Astrocyte of the spinal cord (primary cell): Measurements from ENCODE around the gene GOLGA1.

Experiments used
- DNase-seq: peaks from one replicate; pipeline ENCODE4 v3.0.0; 2011; ENCODE audit warnings: low read depth, low spot score
- H3K4me3 ChIP-seq: 2 replicates; pipeline ENCODE4 v1.5.1; 2011; ENCODE audit warnings: low read depth, mild to moderate bottlenecking, low read length, moderate library complexity
- in situ Hi-C: cut with HindIII; loops from 2 replicates; pipeline ENCODE4 v1.10.0; 2017; ENCODE audit warnings: low sequenced_read_pairs
- TF ChIP-seq, protein P1 (sequence below): IDR thresholded peaks from 2 replicates; pipeline ENCODE4 v1.5.1; 2012; ENCODE audit warnings: low read depth, mild to moderate bottlenecking, low read length, inconsistent platforms

GOLGA1 gene

DNA sequence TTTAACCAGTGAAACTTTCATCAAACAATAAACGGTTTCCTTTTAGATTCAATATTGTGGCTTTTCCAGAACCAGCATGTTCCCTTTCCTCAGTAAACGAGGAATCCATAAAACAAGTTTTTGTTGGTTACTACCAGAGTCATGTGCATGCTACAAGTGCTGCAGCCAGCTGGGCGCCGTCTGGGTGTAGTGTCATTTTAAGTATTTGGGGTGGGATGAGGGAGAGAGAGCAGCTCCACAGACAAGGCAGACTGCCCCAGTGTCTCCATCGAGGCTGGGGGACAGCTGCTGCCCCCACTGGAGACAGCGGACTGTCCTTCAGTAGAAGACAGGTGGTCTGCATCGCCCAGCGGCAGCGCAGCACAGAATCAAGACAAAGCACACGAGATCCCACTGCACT is 61.7 kb downstream of the GOLGA1 start:
- in situ Hi-C loops: no loop called here

DNA sequence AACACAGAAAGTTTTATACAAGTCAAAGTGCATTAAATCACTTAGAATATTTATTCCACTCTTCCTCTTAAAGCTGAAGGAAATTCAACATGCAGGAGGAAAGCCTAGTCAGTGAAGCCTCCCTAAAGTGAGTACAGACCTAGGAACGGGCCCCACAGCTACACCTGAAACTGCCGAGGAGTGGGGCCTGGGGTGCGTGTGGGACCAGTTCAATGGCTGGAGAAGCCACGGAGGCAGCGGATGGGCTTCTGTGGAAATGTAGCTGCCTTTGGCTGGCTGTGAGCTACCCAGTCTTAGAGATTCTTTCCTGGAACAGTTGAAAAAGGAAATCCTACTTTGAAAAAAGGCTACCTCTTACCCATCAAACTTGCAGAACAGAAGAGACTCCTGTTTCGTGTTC is 62.4 kb downstream of the GOLGA1 start:
- H3K4me3 ChIP-seq: no peak overlapping the region
- TF ChIP-seq, protein P1, sequence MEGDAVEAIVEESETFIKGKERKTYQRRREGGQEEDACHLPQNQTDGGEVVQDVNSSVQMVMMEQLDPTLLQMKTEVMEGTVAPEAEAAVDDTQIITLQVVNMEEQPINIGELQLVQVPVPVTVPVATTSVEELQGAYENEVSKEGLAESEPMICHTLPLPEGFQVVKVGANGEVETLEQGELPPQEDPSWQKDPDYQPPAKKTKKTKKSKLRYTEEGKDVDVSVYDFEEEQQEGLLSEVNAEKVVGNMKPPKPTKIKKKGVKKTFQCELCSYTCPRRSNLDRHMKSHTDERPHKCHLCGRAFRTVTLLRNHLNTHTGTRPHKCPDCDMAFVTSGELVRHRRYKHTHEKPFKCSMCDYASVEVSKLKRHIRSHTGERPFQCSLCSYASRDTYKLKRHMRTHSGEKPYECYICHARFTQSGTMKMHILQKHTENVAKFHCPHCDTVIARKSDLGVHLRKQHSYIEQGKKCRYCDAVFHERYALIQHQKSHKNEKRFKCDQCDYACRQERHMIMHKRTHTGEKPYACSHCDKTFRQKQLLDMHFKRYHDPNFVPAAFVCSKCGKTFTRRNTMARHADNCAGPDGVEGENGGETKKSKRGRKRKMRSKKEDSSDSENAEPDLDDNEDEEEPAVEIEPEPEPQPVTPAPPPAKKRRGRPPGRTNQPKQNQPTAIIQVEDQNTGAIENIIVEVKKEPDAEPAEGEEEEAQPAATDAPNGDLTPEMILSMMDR: no peak
- in situ Hi-C loops: no loop called here
- no peak for DNase-seq

More for the DNA sequence above, 61.7 kb downstream of the GOLGA1 start:
- DNase-seq: no peak
- no peak overlapping the region for H3K4me3 ChIP-seq
- TF ChIP-seq, protein P1: no peak

DNA sequence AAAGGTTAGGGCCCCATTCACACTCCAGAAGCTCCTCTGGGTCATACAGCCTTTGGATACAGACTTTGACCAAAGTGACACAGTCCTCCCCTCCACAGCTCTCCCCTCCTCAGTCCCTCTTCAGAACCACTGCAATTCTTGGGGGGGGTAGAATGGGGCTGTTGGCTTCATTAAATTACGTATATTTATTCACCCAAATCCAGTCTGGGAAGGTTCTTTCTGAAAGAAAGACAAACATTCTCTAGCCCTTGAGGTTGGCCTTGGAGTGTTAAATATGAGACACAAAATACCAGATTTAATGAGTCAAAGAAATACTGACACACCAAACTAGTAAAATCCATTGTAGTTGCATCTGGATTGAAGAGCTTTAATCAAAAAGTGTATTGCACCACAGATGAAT is 62.9 kb downstream of the GOLGA1 start:
- in situ Hi-C loops: no loop called here
- no peak for DNase-seq
- TF ChIP-seq, protein P1: no peak

DNA sequence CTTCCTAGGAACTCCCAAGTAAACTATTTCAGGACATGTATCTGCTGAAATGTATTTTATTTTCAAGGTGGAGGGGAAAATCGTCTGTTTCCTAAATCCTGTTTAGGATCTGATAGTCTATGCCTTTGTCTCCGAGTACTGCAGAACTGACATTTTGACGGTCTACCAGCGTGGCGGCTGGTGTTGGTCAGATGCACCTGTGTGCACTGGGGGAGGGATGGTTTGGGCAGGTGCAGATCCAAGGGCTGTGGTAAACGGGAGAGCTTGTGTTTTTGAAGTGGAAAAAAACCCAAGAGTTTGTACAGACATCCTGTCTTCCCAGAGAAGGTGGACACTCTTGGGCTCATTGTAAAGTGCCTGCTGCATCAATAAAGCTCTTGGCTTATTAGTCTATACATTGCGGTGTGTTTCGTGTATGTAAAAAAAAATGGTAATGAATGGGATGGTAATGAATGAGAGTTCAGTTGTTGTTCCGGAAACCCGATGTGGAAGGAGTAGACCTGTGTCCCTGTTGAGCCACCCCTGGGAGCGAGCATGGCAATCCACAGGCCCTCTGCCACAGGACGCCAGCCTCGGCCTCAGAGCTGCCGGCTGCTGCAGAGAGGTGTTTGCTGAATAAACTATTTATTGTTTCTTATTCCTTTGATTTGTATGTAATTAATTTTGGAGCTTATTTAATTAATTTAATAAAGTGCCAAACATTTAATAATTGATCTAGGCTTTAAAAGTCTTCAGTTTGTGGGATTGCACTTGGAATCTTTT is 63.7 kb downstream of the GOLGA1 start:
- no peak overlapping the region for H3K4me3 ChIP-seq
- no peak for DNase-seq
- in situ Hi-C loops: no loop called here
- TF ChIP-seq, protein P1: no peak

More for the DNA sequence above, 62.9 kb downstream of the GOLGA1 start:
- no peak overlapping the region for H3K4me3 ChIP-seq

DNA sequence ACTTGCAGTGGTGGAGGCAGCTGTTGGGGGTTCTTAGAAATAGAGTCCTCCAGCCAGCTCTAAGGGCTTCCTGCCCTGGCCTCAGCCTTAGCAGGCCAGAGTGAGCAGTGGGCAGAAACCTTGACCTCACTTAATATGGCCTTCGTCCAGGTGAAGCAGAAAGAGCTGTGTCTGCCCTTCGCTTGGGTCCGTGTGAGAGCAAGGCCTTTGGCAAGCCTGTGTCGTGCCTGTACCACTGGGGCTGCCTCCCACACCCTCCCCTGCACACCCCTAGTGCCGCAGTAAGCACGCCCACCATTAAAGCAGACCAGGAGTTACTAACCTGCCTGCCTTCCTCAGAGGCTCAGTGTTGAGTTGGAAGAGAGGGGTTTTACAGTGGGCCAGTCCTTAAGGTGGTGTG is 65.4 kb downstream of the GOLGA1 start:
- in situ Hi-C loops: no loop called here
- TF ChIP-seq, protein P1: no peak
- no peak overlapping the region for H3K4me3 ChIP-seq
- no peak for DNase-seq

DNA sequence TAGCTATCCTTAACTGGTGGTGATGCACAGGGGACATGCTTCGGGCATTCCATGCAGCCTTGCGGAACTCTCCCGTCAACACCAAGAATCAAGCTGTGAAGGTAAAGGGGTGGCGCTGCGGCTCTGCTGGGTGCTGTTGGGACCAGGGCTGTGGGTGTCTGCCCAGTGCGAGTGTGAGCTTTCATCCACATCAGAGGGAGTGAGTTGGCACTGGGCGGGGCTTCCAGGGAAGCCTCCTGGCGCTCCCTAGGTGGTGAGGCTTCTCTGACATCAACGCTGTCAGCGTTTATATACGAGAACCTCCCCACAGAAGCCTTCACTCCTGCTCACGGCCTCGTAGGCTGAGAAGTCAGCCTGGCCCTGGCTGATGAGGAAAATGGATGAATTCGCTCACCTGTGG is 67.2 kb downstream of the GOLGA1 start:
- in situ Hi-C loops: no loop called here
- DNase-seq: no peak

More for the DNA sequence above, 67.2 kb downstream of the GOLGA1 start:
- no peak overlapping the region for H3K4me3 ChIP-seq
- TF ChIP-seq, protein P1: no peak
